Measurements from ENCODE around the gene ENKD1.
A peak's percentile ranks its signal among the peaks of the same experiment; 100 is the strongest.

ENKD1 gene

GRCh38 chr16:67654403-67654911 is 12.1 kb downstream of the ENKD1 start:
- no peaks in the 10 kb centered on the region for H3K9me3 ChIP-seq
- H3K36me3 ChIP-seq, result peaks cover 0 to 29% (median 14%) of the 10 kb centered on the region in 3 donors
- intact Hi-C loops (cut with DNase I; ENCODE audit: low total_unique reads), result no loop called here
- H3K27me3 ChIP-seq, result peaks cover 0 to 65% of the 10 kb centered on the region in 2 donors
- no peak for TF ChIP-seq CTCF (IDR thresholded peaks at IDR 0.05)
- H3K27ac ChIP-seq, result no peak overlapping the region
- no peak overlapping the region for H3K4me3 ChIP-seq
- peaks cover 0 to 33% (median 24%) of the 10 kb centered on the region in 4 donors for H3K4me1 ChIP-seq
- DNase-seq, result no peak

- no peak for DNase-seq
- Histone ChIP-seq H3K27me3 (peaks cover 0 to 71% of the 10 kb centered on the region in 2 donors), H3K27ac (no peak overlapping the region), H3K9me3 (no peaks in the 10 kb centered on the region), H3K4me1 (peaks cover 0 to 31% (median 20%) of the 10 kb centered on the region in 4 donors), H3K36me3 (peaks cover 0 to 29% (median 14%) of the 10 kb centered on the region in 3 donors), H3K4me3 (peak overlapping the region in 1 of 2 donors; percentile 38)
- intact Hi-C loops (cut with DNase I; ENCODE audit: low total_unique reads), result no loop called here
- no peak for TF ChIP-seq CTCF (IDR thresholded peaks at IDR 0.05)
Observed at GRCh38 chr16:67653789-67654402, 12.7 kb downstream of the ENKD1 start.

- Histone ChIP-seq H3K27ac (no peak overlapping the region), H3K4me3 (peak overlapping the region in 1 of 2 donors; percentile 38), H3K4me1 (peaks cover 0 to 32% (median 17%) of the 10 kb centered on the region in 4 donors), H3K27me3 (peaks cover 0 to 77% of the 10 kb centered on the region in 2 donors), H3K9me3 (no peaks in the 10 kb centered on the region), H3K36me3 (peaks cover 0 to 23% (median 12%) of the 10 kb centered on the region in 3 donors)
- DNase-seq, result no peak
- intact Hi-C loops (cut with DNase I; ENCODE audit: low total_unique reads), result no loop called here
- TF ChIP-seq CTCF (IDR thresholded peaks at IDR 0.05), result peak in 1 of 2 experiments; percentile 25
Observed at GRCh38 chr16:67653128-67653788, 13.3 kb downstream of the ENKD1 start.

GRCh38 chr16:67652578-67653127 is 13.9 kb downstream of the ENKD1 start:
- Histone ChIP-seq H3K4me1 (peaks cover 0 to 36% (median 19%) of the 10 kb centered on the region in 4 donors), H3K27me3 (peaks cover 0 to 83% of the 10 kb centered on the region in 2 donors), H3K9me3 (no peaks in the 10 kb centered on the region), H3K36me3 (peaks cover 0 to 17% (median 6%) of the 10 kb centered on the region in 3 donors), H3K27ac (no peak overlapping the region), H3K4me3 (peak overlapping the region in 1 of 2 donors; percentile 38)
- no peak for DNase-seq
- intact Hi-C loops (cut with DNase I; ENCODE audit: low total_unique reads), result no loop called here
- TF ChIP-seq CTCF (IDR thresholded peaks at IDR 0.05), result no peak

- Histone ChIP-seq H3K36me3 (peaks cover 0 to 8% (median 0%) of the 10 kb centered on the region in 3 donors), H3K27ac (no peak overlapping the region), H3K4me1 (peaks cover 0 to 36% (median 19%) of the 10 kb centered on the region in 4 donors), H3K9me3 (no peaks in the 10 kb centered on the region), H3K27me3 (peaks cover 0 to 91% of the 10 kb centered on the region in 2 donors), H3K4me3 (no peak overlapping the region)
- DNase-seq, result no peak
- intact Hi-C loops (cut with DNase I; ENCODE audit: low total_unique reads), result no loop called here
- no peak for TF ChIP-seq CTCF (IDR thresholded peaks at IDR 0.05)
Observed at GRCh38 chr16:67651847-67652246, 14.7 kb downstream of the ENKD1 start.
